ENCODE results near the gene RRAGC. TPM values are rescaled to one million over a fixed set of nuclear protein-coding genes. Genes with fewer than 3 reads are reported as not detected.
A peak's percentile ranks its signal among the peaks of the same experiment; 100 is the strongest.

The RRAGC gene
- total RNA-seq, 3 donors from 2014 or later, result 19.2 to 34.9 (median 19.7) TPM

DNA sequence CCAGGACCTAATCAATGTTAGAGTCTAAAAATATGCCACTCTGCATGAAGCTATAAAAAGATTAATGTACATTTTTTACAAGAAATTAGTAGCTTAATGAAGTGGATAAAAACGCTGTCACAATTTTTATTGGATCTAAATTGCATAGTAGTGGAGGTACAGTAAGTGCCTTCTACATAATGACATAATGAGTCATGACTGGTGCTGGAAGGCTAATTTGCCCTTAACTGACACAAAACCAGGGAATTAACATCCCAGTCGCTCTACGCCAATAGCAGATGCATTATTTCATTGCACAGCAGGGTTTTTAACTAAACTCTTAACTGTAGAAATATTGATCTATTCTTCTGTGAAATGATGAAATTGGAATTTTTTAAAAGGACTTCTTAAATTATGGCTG, 33.3 kb downstream of the RRAGC start:
- no peak for DNase-seq (ENCODE audit: low spot score in 2 of 2)
- no peak overlapping the region for H3K27ac ChIP-seq
- H3K27me3 ChIP-seq, result no peaks in the 10 kb centered on the region
- H3K4me1 ChIP-seq, result no peaks in the 10 kb centered on the region
- TF ChIP-seq, protein P1, sequence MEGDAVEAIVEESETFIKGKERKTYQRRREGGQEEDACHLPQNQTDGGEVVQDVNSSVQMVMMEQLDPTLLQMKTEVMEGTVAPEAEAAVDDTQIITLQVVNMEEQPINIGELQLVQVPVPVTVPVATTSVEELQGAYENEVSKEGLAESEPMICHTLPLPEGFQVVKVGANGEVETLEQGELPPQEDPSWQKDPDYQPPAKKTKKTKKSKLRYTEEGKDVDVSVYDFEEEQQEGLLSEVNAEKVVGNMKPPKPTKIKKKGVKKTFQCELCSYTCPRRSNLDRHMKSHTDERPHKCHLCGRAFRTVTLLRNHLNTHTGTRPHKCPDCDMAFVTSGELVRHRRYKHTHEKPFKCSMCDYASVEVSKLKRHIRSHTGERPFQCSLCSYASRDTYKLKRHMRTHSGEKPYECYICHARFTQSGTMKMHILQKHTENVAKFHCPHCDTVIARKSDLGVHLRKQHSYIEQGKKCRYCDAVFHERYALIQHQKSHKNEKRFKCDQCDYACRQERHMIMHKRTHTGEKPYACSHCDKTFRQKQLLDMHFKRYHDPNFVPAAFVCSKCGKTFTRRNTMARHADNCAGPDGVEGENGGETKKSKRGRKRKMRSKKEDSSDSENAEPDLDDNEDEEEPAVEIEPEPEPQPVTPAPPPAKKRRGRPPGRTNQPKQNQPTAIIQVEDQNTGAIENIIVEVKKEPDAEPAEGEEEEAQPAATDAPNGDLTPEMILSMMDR (IDR thresholded peaks at IDR 0.05), result no peak
- TF ChIP-seq POLR2AphosphoS5 (IDR thresholded peaks at IDR 0.05) (no peak), POLR2A (IDR thresholded peaks at IDR 0.05) (no peak)
- no peaks in the 10 kb centered on the region for H3K36me3 ChIP-seq
- no peak overlapping the region for H3K4me3 ChIP-seq
- no peaks in the 10 kb centered on the region for H3K9me3 ChIP-seq
- intact Hi-C loops (cut with DNase I; ENCODE audit: low total_unique reads), result no loop called here

DNA sequence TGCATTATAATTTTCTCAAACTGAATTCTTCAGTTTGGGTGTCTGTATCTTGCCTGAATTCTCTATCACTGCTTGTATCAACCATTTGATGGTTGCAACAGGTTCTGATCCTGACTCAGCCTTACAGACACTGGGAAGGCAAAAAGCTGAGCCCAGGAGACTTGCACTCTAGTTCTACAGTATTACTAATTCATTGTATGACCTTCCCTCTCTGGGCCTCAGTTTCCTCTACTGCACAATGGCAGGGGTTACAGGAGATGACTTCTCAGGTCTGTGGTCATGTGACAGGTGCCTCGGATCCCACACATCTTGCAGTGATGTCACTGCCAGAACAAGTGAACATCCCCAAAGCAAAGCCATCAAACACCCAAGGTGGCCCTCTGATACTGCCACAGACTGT, 38.7 kb downstream of the RRAGC start:
- no peak overlapping the region for H3K4me3 ChIP-seq
- no peaks in the 10 kb centered on the region for H3K9me3 ChIP-seq
- no peaks in the 10 kb centered on the region for H3K36me3 ChIP-seq
- DNase-seq (ENCODE audit: low spot score in 2 of 2), result no peak
- H3K27ac ChIP-seq, result no peak overlapping the region
- intact Hi-C loops (cut with DNase I; ENCODE audit: low total_unique reads), result no loop called here
- H3K27me3 ChIP-seq, result peaks cover 0 to 31% of the 10 kb centered on the region in 2 donors
- TF ChIP-seq POLR2AphosphoS5 (IDR thresholded peaks at IDR 0.05) (no peak), POLR2A (IDR thresholded peaks at IDR 0.05) (no peak)
- TF ChIP-seq, protein P1 (IDR thresholded peaks at IDR 0.05), result no peak
- H3K4me1 ChIP-seq, result peaks cover 0 to 6% of the 10 kb centered on the region in 2 donors

DNA sequence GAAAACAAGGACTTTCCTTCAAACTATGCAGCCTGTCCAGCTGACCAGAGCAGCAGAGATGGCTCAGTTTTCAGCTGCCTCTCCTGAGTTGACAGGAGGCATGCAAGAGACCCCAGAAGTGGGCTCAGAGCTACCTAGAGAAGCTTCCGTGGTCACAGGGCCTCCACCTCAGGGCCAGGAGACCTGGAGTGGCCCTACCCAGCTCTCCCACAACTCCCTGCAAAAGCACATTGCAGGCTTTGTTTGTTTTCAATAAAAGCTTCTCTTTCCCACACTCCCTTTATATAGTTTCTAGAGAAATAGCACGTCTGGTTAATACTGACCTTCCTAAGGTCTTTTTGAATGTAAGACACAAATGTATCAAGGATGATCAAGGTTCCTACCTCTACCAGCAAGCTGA, 40.1 kb downstream of the RRAGC start:
- Histone ChIP-seq H3K36me3 (no peaks in the 10 kb centered on the region), H3K27ac (no peak overlapping the region), H3K4me3 (no peak overlapping the region), H3K9me3 (no peaks in the 10 kb centered on the region), H3K4me1 (peaks cover 0 to 6% of the 10 kb centered on the region in 2 donors), H3K27me3 (peaks cover 0 to 32% of the 10 kb centered on the region in 2 donors)
- TF ChIP-seq POLR2A (IDR thresholded peaks at IDR 0.05) (no peak), POLR2AphosphoS5 (IDR thresholded peaks at IDR 0.05) (no peak)
- TF ChIP-seq, protein P1 (IDR thresholded peaks at IDR 0.05), result no peak
- intact Hi-C loops (cut with DNase I; ENCODE audit: low total_unique reads), result no loop called here
- DNase-seq (ENCODE audit: low spot score in 2 of 2), result no peak

DNA sequence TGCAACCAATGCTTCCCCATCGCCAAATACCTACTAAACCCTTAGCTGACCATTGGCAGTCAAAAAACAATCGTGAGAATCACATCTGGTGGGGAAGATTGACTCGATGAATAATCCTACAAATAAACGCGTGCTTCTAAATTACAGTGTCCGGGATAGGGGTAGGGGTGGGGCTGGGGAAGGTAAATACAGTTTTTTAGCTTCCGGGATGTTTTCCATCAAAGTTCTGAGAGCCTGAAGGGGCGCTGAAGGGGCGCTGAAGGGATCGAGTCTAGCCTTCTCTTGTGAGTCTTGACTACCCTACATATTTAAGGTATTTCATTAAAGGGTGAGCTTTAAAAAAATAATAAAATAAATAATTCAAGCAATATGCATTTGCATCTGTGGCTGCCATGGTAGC, 40.5 kb downstream of the RRAGC start:
- Histone ChIP-seq H3K4me1 (peaks cover 0 to 6% of the 10 kb centered on the region in 2 donors), H3K36me3 (no peaks in the 10 kb centered on the region), H3K9me3 (no peaks in the 10 kb centered on the region), H3K27ac (no peak overlapping the region), H3K27me3 (peaks cover 0 to 32% of the 10 kb centered on the region in 2 donors), H3K4me3 (no peak overlapping the region)
- DNase-seq (ENCODE audit: low spot score in 2 of 2), result no peak
- intact Hi-C loops (cut with DNase I; ENCODE audit: low total_unique reads), result no loop called here
- no peak for TF ChIP-seq POLR2A (IDR thresholded peaks at IDR 0.05)
- TF ChIP-seq, protein P1 (IDR thresholded peaks at IDR 0.05), result no peak
- TF ChIP-seq POLR2AphosphoS5 (IDR thresholded peaks at IDR 0.05), result no peak

DNA sequence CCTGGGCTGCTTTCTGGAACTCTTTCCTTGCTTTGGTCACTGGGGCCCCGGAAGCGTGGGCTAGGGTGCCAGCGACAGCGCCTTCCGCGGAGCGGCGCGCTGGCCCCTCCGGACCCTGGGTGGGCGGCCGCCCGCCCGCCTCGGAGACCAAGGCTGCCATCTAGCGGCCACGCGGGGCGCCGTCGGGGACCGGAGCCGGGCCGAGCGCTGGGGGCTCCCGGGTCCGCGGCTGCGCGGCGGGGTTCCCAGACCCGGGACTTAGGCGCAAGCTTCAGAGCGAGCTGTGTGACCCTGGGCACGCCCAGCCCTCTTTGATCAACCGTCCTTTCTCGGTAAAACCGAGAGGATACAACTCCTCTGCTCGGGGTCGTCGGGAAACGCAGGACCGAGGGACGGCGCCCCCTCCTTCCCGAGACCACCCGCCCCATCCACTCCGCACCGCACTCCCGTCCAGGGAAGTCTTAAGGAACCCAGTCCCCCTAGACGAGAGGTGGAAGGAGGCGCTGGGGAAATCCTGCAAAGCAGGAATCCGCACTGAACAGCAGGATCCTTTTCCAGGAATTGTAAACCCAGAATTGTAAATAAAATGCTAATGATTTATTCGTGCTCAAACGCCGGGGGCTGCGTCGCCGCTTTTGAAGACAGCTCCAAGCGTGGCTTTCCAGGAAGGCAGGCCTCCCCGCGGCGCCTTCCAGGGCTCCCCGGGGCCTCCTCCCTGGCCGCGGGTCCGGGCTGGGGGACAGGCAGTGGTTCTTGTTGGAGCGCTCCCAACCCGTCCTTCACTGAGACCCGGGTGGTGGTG, 41.2 kb downstream of the RRAGC start:
- H3K4me3 ChIP-seq, result peak overlapping the region in 2 of 3 donors; percentile 35 to 60

More for the DNA sequence above, 41.2 kb downstream of the RRAGC start:
- H3K4me1 ChIP-seq, result peaks cover 0 to 6% of the 10 kb centered on the region in 2 donors
- H3K36me3 ChIP-seq, result no peaks in the 10 kb centered on the region
- H3K27me3 ChIP-seq, result peaks cover 0 to 32% of the 10 kb centered on the region in 2 donors
- TF ChIP-seq, protein P1 (IDR thresholded peaks at IDR 0.05), result peak in 1 of 3 donors; percentile 64
- no peak for TF ChIP-seq POLR2AphosphoS5 (IDR thresholded peaks at IDR 0.05)
- DNase-seq (ENCODE audit: low spot score in 2 of 2), result no peak
- no peak overlapping the region for H3K27ac ChIP-seq
- intact Hi-C loops (cut with DNase I; ENCODE audit: low total_unique reads), result no loop called here
- H3K9me3 ChIP-seq, result no peaks in the 10 kb centered on the region
